Endothelial cell of umbilical vein (primary cell): ENCODE results near the gene HOXC11. TPM values are rescaled to one million over a fixed set of nuclear protein-coding genes. Genes with fewer than 3 reads are reported as not detected.

Experiments
- BruUV-seq: library from RNA; stranded (reverse); fragments of 400-500 nt; replicated peaks from 2 replicates; lab custom pipeline; 2021; lab: Mats Ljungman, UMichigan
- CTCF ChIA-PET: fragments of 300-600, 350-600 bp; sonication (Branson Sonifier 250); formaldehyde crosslinking; loops from one replicate; lab custom pipeline; 2021; ENCODE audit warnings: antibody characterized with exemption, inconsistent platforms; lab: Charles Lee
- POLR2A ChIA-PET: fragments of 300-600, 350-600 bp; sonication (Branson Sonifier 250); formaldehyde crosslinking; loops from one replicate; lab custom pipeline; 2021; ENCODE audit warnings: antibody characterized with exemption, inconsistent platforms; lab: Charles Lee
- DNase-seq: peaks from one replicate; pipeline ENCODE4 v3.0.0-alpha.2; 2011; ENCODE audit warnings: low read depth, low spot score
- FAIRE-seq: peaks from 2 replicates; lab custom pipeline; 2011; peaks lifted over from hg19 to GRCh38; lab: Jason Lieb, UNC
- H2AFZ ChIP-seq: 2 replicates; pipeline ENCODE4 v1.6.0; 2012; ENCODE audit warnings: low read depth, low read length, control low read depth, inconsistent platforms
- H3K27ac ChIP-seq: 2 replicates; pipeline ENCODE4 v1.5.1; 2011; ENCODE audit warnings: low read depth, mild to moderate bottlenecking, control low read depth, low read length, moderate library complexity; ENCODE audit not compliant: insufficient read depth
- H3K27me3 ChIP-seq, 2 experiments: 2 replicates each; pipeline versions ENCODE4 v1.6.0 to v1.6.1; 2011; ENCODE audit warnings: low read length in 2 of 2, mixed read lengths in 1 of 2; ENCODE audit not compliant: control insufficient read depth in 2 of 2, insufficient read depth in 2 of 2
- H3K36me3 ChIP-seq, 2 experiments: 2 replicates in 1 of 2; 3 replicates in 1 of 2; pipeline ENCODE4 v1.5.1; 2011; ENCODE audit warnings: low read length in 2 of 2, mild to moderate bottlenecking in 1 of 2, moderate library complexity in 1 of 2; ENCODE audit not compliant: control insufficient read depth in 2 of 2, insufficient read depth in 2 of 2; ENCODE audit errors: extremely low read depth in 1 of 2
- H3K4me1 ChIP-seq: 3 replicates; pipeline ENCODE4 v1.5.1; 2011; ENCODE audit warnings: mild to moderate bottlenecking, low read length; ENCODE audit not compliant: control insufficient read depth, insufficient read depth; ENCODE audit errors: extremely low read depth
- H3K4me2 ChIP-seq: 2 replicates; pipeline ENCODE4 v1.6.1; 2011; ENCODE audit warnings: low read length, control low read depth, mixed read lengths; ENCODE audit not compliant: insufficient read depth
- H3K4me3 ChIP-seq, 3 experiments: fragments of 200-600 bp in 1 of 3; sonication (generic), shearing (Covaris generic) in 1 of 3; replicated peaks in 1 of 3; 2 replicates each; pipeline ENCODE4 v1.5.1; 2011 to 2016; ENCODE audit warnings: control low read depth in 3 of 3, low read length in 3 of 3, mild to moderate bottlenecking in 2 of 3, inconsistent platforms in 1 of 3, low read depth in 1 of 3, moderate library complexity in 1 of 3; ENCODE audit not compliant: insufficient read depth in 1 of 3
- H3K79me2 ChIP-seq: 2 replicates; pipeline ENCODE4 v1.6.0; 2012; ENCODE audit warnings: low read length, inconsistent platforms; ENCODE audit not compliant: control insufficient read depth, insufficient read depth
- H3K9ac ChIP-seq: replicated peaks from 2 replicates; pipeline ENCODE3; 2011; ENCODE audit warnings: low read length, control low read depth; ENCODE audit not compliant: insufficient read depth; ENCODE audit errors: extremely low read depth
- H3K9me1 ChIP-seq: replicated peaks from 3 replicates; pipeline ENCODE4 v1.6.0; 2011; ENCODE audit warnings: mild to moderate bottlenecking, low read length; ENCODE audit not compliant: control insufficient read depth, insufficient read depth; ENCODE audit errors: extremely low read depth
- H3K9me3 ChIP-seq: replicated peaks from 2 replicates; pipeline ENCODE4 v1.5.1; 2012; ENCODE audit warnings: low read length, inconsistent platforms; ENCODE audit not compliant: control insufficient read depth, insufficient read depth
- H4K20me1 ChIP-seq: replicated peaks from 2 replicates; pipeline ENCODE3; 2011; ENCODE audit warnings: mild to moderate bottlenecking, low read length; ENCODE audit not compliant: control insufficient read depth, insufficient read depth; ENCODE audit errors: extremely low read depth
- EZH2 ChIP-seq: IDR thresholded peaks from 2 replicates; pipeline ENCODE4 v1.6.1; 2012; ENCODE audit warnings: borderline replicate concordance, low read depth, mild to moderate bottlenecking, moderate library complexity, low read length, inconsistent platforms; ENCODE audit not compliant: severe bottlenecking
- FOS ChIP-seq: IDR thresholded peaks from 2 replicates; pipeline ENCODE4 v1.6.1; 2011; ENCODE audit warnings: mild to moderate bottlenecking, low read length, moderate library complexity, borderline replicate concordance; ENCODE audit not compliant: insufficient read depth
- GATA2 ChIP-seq: IDR thresholded peaks from 2 replicates; pipeline ENCODE4 v1.7.0; 2011; ENCODE audit warnings: low read depth, mild to moderate bottlenecking, moderate library complexity, mixed read lengths, low read length; ENCODE audit not compliant: insufficient read length, insufficient read depth
- JUN ChIP-seq: IDR thresholded peaks from 2 replicates; pipeline ENCODE4 v1.6.1; 2011; ENCODE audit warnings: borderline replicate concordance, low read depth; ENCODE audit not compliant: insufficient read length, insufficient read depth
- MYC ChIP-seq: IDR thresholded peaks from one replicate; pipeline ENCODE4 v1.6.1; 2011; ENCODE audit warnings: mild to moderate bottlenecking, low read depth, low read length
- POLR2A ChIP-seq: IDR thresholded peaks from 2 replicates; pipeline ENCODE4 v1.6.1; 2012; ENCODE audit warnings: low read depth, mild to moderate bottlenecking, control low read depth, low read length
- POLR2AphosphoS5 ChIP-seq: IDR thresholded peaks from 2 replicates; pipeline ENCODE4 v1.6.1; 2012; ENCODE audit warnings: low read depth, mild to moderate bottlenecking, control low read depth, low read length, moderate library complexity; ENCODE audit not compliant: insufficient read depth
- dilution Hi-C: fragments of 300-500 bp; cut with MboI; formaldehyde crosslinking; loops from one replicate; pipeline ENCODE4 v1.15.0; 2019; ENCODE audit warnings: low sequenced_read_pairs; ENCODE audit not compliant: extremely low pct_ligation_motif_present
- intact Hi-C: fragments of 100-400 bp; cut with micrococcal nuclease; formaldehyde crosslinking; loops from one replicate; pipeline ENCODE4 v1.10.0; 2022
- polyA plus RNA-seq, 4 experiments: library from polyadenylated mRNA; depleted of rRNA in 3 of 4; stranded (reverse) in 3 of 4; unstranded in 1 of 4; fragments of >200 nt; gene quantifications; 2 replicates each; pipeline versions ENCODE4 v1.2.1 to v1.2.3, GENCODE V29; 2011 to 2012; ENCODE audit warnings: missing spikeins in 1 of 4
- total RNA-seq: library from RNA; stranded (reverse); gene quantifications from 2 replicates; pipeline ENCODE4 v1.2.3, GENCODE V29; 2021
- TF ChIP-seq, protein P1 (sequence below), 2 donors: IDR thresholded peaks; 1 replicate in 1 of 2; 2 replicates in 1 of 2; pipeline ENCODE4 v1.5.1; 2011; ENCODE audit warnings: low read length in 2 of 2, mild to moderate bottlenecking in 2 of 2, moderate library complexity in 2 of 2, control low read depth in 1 of 2, inconsistent platforms in 1 of 2, low read depth in 1 of 2; ENCODE audit not compliant: insufficient read depth in 1 of 2; ENCODE audit errors: extremely low read depth in 1 of 2
- TF ChIP-seq, protein P2 (sequence below): IDR thresholded peaks from 2 replicates; pipeline ENCODE4 v1.6.1; 2011; ENCODE audit not compliant: insufficient read depth, insufficient read length

The HOXC11 gene
- total and polyA plus RNA-seq, 2 donors (not counting 3 experiments of a cell fraction or from before 2014, with no cell fraction given) = not detected

DNA sequence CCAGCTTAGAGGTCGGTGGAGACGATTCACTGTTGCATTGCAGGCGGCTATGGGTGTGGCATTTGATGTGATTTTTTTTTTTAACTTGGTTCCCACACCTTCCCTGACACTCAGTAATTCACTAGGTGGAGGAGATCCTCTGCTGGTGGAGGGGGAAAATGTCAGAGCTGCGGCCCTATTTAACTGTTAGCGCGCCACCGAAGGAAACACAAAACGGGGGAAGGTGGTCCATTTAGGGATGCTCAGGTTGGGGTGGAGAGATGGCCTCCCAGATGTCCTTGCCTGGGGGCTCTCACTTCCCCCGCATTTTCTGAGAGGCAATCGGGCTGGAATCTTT is 22.5 kb upstream of the HOXC11 start:
- CTCF ChIA-PET = interaction anchor here (2.7 kb wide), 1 partner anchor 10 kb away, joined by 9 read pairs; no protein-coding TSS in a partner anchor
- Histone ChIP-seq H3K4me1 (no peaks in the 10 kb centered on the region), H3K4me2 (no peak overlapping the region), H3K9me3 (no peaks in the 10 kb centered on the region), H3K27ac (no peak overlapping the region), H2AFZ (no peak overlapping the region), H3K9me1 (no peaks in the 10 kb centered on the region), H4K20me1 (no peaks in the 10 kb centered on the region), H3K4me3 (no peak overlapping the region), H3K27me3 (peaks cover 91 to 97% of the 10 kb centered on the region in 2 experiments), H3K36me3 (no peaks in the 10 kb centered on the region), H3K9ac (no peak overlapping the region), H3K79me2 (no peaks in the 10 kb centered on the region)
- TF ChIP-seq POLR2A = no peak
- no peak for TF ChIP-seq EZH2
- TF ChIP-seq, protein P1, sequence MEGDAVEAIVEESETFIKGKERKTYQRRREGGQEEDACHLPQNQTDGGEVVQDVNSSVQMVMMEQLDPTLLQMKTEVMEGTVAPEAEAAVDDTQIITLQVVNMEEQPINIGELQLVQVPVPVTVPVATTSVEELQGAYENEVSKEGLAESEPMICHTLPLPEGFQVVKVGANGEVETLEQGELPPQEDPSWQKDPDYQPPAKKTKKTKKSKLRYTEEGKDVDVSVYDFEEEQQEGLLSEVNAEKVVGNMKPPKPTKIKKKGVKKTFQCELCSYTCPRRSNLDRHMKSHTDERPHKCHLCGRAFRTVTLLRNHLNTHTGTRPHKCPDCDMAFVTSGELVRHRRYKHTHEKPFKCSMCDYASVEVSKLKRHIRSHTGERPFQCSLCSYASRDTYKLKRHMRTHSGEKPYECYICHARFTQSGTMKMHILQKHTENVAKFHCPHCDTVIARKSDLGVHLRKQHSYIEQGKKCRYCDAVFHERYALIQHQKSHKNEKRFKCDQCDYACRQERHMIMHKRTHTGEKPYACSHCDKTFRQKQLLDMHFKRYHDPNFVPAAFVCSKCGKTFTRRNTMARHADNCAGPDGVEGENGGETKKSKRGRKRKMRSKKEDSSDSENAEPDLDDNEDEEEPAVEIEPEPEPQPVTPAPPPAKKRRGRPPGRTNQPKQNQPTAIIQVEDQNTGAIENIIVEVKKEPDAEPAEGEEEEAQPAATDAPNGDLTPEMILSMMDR (IDR thresholded peaks at IDR 0.05; ENCODE audit: extremely low read depth in 1 of 2, insufficient read depth in 1 of 2, low read depth in 1 of 2, low read length in 2 of 2) = no peak
- no peak for TF ChIP-seq MYC
- no peak for TF ChIP-seq GATA2
- no peak for TF ChIP-seq FOS
- TF ChIP-seq, protein P2, sequence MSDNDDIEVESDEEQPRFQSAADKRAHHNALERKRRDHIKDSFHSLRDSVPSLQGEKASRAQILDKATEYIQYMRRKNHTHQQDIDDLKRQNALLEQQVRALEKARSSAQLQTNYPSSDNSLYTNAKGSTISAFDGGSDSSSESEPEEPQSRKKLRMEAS = no peak
- TF ChIP-seq POLR2AphosphoS5 = no peak
- no peak for TF ChIP-seq JUN
- dilution Hi-C loops (no loop called here), intact Hi-C loops (no loop called here)
- no peak for DNase-seq
- no TSS peak for BruUV-seq
- no peak for FAIRE-seq
- POLR2A ChIA-PET = no interaction called here
